GM23338 (cell line): ENCODE data around the gene EPHB2. TPM values are rescaled to one million over a fixed set of nuclear protein-coding genes. Genes with fewer than 3 reads are reported as not detected.
A peak's percentile ranks its signal among the peaks of the same experiment; 100 is the strongest.

Source experiments
- ATAC-seq: fragments of 200-7000 bp; cut with Tn5 transposase; 3 replicates; pipeline ENCODE4 v1.9.1; 2020
- DNase-seq: peaks from one replicate; pipeline ENCODE4 v3.0.0-alpha.2; 2015; ENCODE audit warnings: low spot score
- H2AFZ ChIP-seq: fragments of 200-600 bp; sonication (generic); 2 replicates; pipeline ENCODE4 v1.8.0; 2016; ENCODE audit warnings: antibody characterized with exemption, mild to moderate bottlenecking, moderate library complexity
- H3F3A ChIP-seq: fragments of 200-600 bp; sonication (generic); replicated peaks from 2 replicates; pipeline ENCODE4 v1.8.0; 2017; ENCODE audit warnings: antibody characterized with exemption, mixed run types, low read depth
- H3K27ac ChIP-seq: fragments of 200-600 bp; sonication (generic); 2 replicates; pipeline ENCODE4 v1.6.1; 2016; ENCODE audit warnings: low read depth
- H3K27me3 ChIP-seq: fragments of 200-600 bp; sonication (generic); 2 replicates; pipeline ENCODE4 v1.8.0; 2016; ENCODE audit warnings: mild to moderate bottlenecking, mixed run types, moderate library complexity; ENCODE audit not compliant: insufficient read depth
- H3K36me3 ChIP-seq: fragments of 200-600 bp; sonication (generic); 2 replicates; pipeline ENCODE4 v1.8.0; 2016; ENCODE audit warnings: mild to moderate bottlenecking; ENCODE audit not compliant: insufficient read depth
- H3K4me1 ChIP-seq: fragments of 200-600 bp; sonication (generic); 2 replicates; pipeline ENCODE4 v1.8.0; 2016; ENCODE audit warnings: mild to moderate bottlenecking, moderate library complexity; ENCODE audit not compliant: insufficient read depth
- H3K4me2 ChIP-seq: fragments of 200-600 bp; sonication (generic); 2 replicates; pipeline ENCODE4 v1.7.1; 2017; ENCODE audit warnings: mixed run types
- H3K4me3 ChIP-seq: fragments of 200-600 bp; sonication (generic); 2 replicates; pipeline ENCODE4 v1.6.1; 2016; ENCODE audit warnings: mixed run types
- H3K79me2 ChIP-seq: fragments of 200-600 bp; sonication (generic); replicated peaks from 2 replicates; pipeline ENCODE4 v1.8.0; 2017; ENCODE audit warnings: mild to moderate bottlenecking; ENCODE audit not compliant: insufficient read depth
- H3K9me2 ChIP-seq: fragments of 200-600 bp; sonication (generic); 2 replicates; pipeline ENCODE4 v1.8.0; 2017; ENCODE audit not compliant: insufficient read depth
- H4K20me1 ChIP-seq: fragments of 200-600 bp; sonication (generic); replicated peaks from 2 replicates; pipeline ENCODE4 v1.8.0; 2017; ENCODE audit warnings: mild to moderate bottlenecking; ENCODE audit not compliant: insufficient read depth
- H3K27ac Mint-ChIP-seq: 2 replicates; pipeline ENCODE4 v1.8.0; 2020; ENCODE audit warnings: inconsistent platforms, mild to moderate bottlenecking, moderate library complexity, mixed read lengths
- H3K27me3 Mint-ChIP-seq: 3 replicates; pipeline ENCODE4 v1.8.0; 2022; ENCODE audit warnings: low read depth, mild to moderate bottlenecking, moderate library complexity, mixed read lengths, inconsistent platforms; ENCODE audit not compliant: insufficient read depth, poor library complexity
- H3K36me3 Mint-ChIP-seq: 3 replicates; pipeline ENCODE4 v1.8.0; 2021; ENCODE audit warnings: low read depth, mild to moderate bottlenecking, inconsistent platforms, moderate library complexity, mixed read lengths
- H3K4me1 Mint-ChIP-seq: 3 replicates; pipeline ENCODE4 v1.8.0; 2020; ENCODE audit warnings: mild to moderate bottlenecking, inconsistent platforms, mixed read lengths
- H3K4me3 Mint-ChIP-seq: 3 replicates; pipeline ENCODE4 v1.8.0; 2021; ENCODE audit warnings: moderate library complexity, mild to moderate bottlenecking, inconsistent platforms, mixed read lengths
- H3K9me3 Mint-ChIP-seq: 3 replicates; pipeline ENCODE4 v1.8.0; 2020; ENCODE audit warnings: moderate library complexity, mild to moderate bottlenecking, inconsistent platforms, mixed read lengths
- CREB1 ChIP-seq: fragments of 250-450 bp; sonication (Bioruptor Pico); IDR thresholded peaks from 2 replicates; pipeline ENCODE4 v1.5.0; 2020; ENCODE audit warnings: low read depth, mild to moderate bottlenecking, moderate library complexity
- CTCF ChIP-seq, 2 experiments: fragments of 200-600 bp in 1 of 2; sonication (generic) in 1 of 2; conservative IDR thresholded peaks; 2 replicates each; pipeline versions ENCODE4 v1.5.1 to v1.6.1; 2016 to 2017; ENCODE audit warnings: antibody characterized with exemption in 2 of 2, low read depth in 2 of 2, mild to moderate bottlenecking in 2 of 2, moderate library complexity in 1 of 2
- ETS1 ChIP-seq: IDR thresholded peaks from 2 replicates; pipeline ENCODE4 v1.6.1; 2016; ENCODE audit warnings: antibody characterized with exemption
- EZH2 ChIP-seq: fragments of 200-600 bp; sonication (generic); IDR thresholded peaks from one replicate; pipeline ENCODE4 v1.8.0; 2017; ENCODE audit warnings: antibody characterized with exemption, mild to moderate bottlenecking, low read depth; ENCODE audit not compliant: unreplicated experiment
- EZH2phosphoT487 ChIP-seq: fragments of 200-600 bp; sonication (generic); IDR thresholded peaks from one replicate; pipeline ENCODE4 v1.8.1; 2018; ENCODE audit warnings: antibody characterized with exemption; ENCODE audit not compliant: unreplicated experiment
- JUNB ChIP-seq: IDR thresholded peaks from one replicate; pipeline ENCODE4 v1.6.1; 2016; ENCODE audit warnings: antibody characterized with exemption; ENCODE audit not compliant: unreplicated experiment
- NANOG ChIP-seq: IDR thresholded peaks from 2 replicates; pipeline ENCODE4 v1.6.1; 2016; ENCODE audit warnings: antibody characterized with exemption, borderline replicate concordance
- POLR2AphosphoS5 ChIP-seq: IDR thresholded peaks from 2 replicates; pipeline ENCODE4 v1.6.1; 2016; ENCODE audit warnings: antibody characterized with exemption, low read depth
- REST ChIP-seq: IDR thresholded peaks from one replicate; pipeline ENCODE4 v1.6.1; 2018; ENCODE audit warnings: antibody characterized with exemption; ENCODE audit not compliant: unreplicated experiment
- STAT1 ChIP-seq: IDR thresholded peaks from one replicate; pipeline ENCODE4 v1.6.1; 2016; ENCODE audit warnings: antibody characterized with exemption; ENCODE audit not compliant: unreplicated experiment
- ZNF114 ChIP-seq: fragments of 250-450 bp; sonication (Bioruptor Pico); IDR thresholded peaks from 2 replicates; pipeline ENCODE4 v1.5.0; 2020; ENCODE audit warnings: mild to moderate bottlenecking, moderate library complexity
- ZNF331 ChIP-seq: fragments of 250-450 bp; sonication (Bioruptor Pico); IDR thresholded peaks from 2 replicates; pipeline ENCODE4 v1.5.0; 2020; ENCODE audit warnings: low read depth, mild to moderate bottlenecking, moderate library complexity
- ZNF462 ChIP-seq: fragments of 250-450 bp; sonication (Bioruptor Pico); IDR thresholded peaks from 2 replicates; pipeline ENCODE4 v1.5.0; 2020; ENCODE audit warnings: mild to moderate bottlenecking, moderate library complexity
- polyA plus RNA-seq: library from polyadenylated mRNA; unstranded; fragments of >200 nt; fragmentation: Nextera tagmentation; extraction: Ambion mirVana; gene quantifications from 2 replicates; pipeline ENCODE4 v1.2.1, GENCODE V29; 2016
- total RNA-seq: library from RNA; depleted of rRNA; stranded (reverse); fragments of >200 nt; shearing (Covaris generic); gene quantifications from 2 replicates; pipeline ENCODE4 v1.2.3, GENCODE V29; 2014

The EPHB2 gene
- total and polyA plus RNA-seq, 2 experiments from 2014 or later = 4.1 to 20.1 TPM

- H3K4me3 ChIP-seq = no peak overlapping the region
- H3K27me3 Mint-ChIP-seq = peaks cover 3% of the 10 kb centered on the region
- no peak overlapping the region for H3K27ac ChIP-seq
- H3K4me2 ChIP-seq = no peak overlapping the region
- H3K36me3 Mint-ChIP-seq = no peaks in the 10 kb centered on the region
- no peak overlapping the region for H3K4me3 Mint-ChIP-seq
- DNase-seq = no peak
- H3K4me1 Mint-ChIP-seq = no peaks in the 10 kb centered on the region
- ATAC-seq = no peak
- H3K4me1 ChIP-seq = no peaks in the 10 kb centered on the region
- TF ChIP-seq STAT1 = no peak
- no peak for TF ChIP-seq REST
- no peak for TF ChIP-seq CREB1 (CRISPR knock-in tag)
- no peak for TF ChIP-seq ETS1
- no peak for TF ChIP-seq NANOG
- TF ChIP-seq ZNF114 (CRISPR knock-in tag) = no peak
- no peak for TF ChIP-seq EZH2phosphoT487
- no peak for TF ChIP-seq ZNF331 (CRISPR knock-in tag)
- TF ChIP-seq CTCF (conservative IDR thresholded peaks at IDR 0.05; ENCODE audit: low read depth in 2 of 2) = no peak
- no peak for TF ChIP-seq POLR2AphosphoS5
- TF ChIP-seq JUNB = no peak
- no peak for TF ChIP-seq ZNF462 (CRISPR knock-in tag)
- no peak for TF ChIP-seq EZH2
- H3K36me3 ChIP-seq = no peaks in the 10 kb centered on the region
- no peaks in the 10 kb centered on the region for H3K9me2 ChIP-seq
- no peaks in the 10 kb centered on the region for H3K79me2 ChIP-seq
- peak overlapping the region; percentile 6; the same call in 1 of the 2 replicates for H3K27ac Mint-ChIP-seq
- H4K20me1 ChIP-seq = no peaks in the 10 kb centered on the region
- H3K27me3 ChIP-seq = no peaks in the 10 kb centered on the region
- no peaks in the 10 kb centered on the region for H3F3A ChIP-seq
- no peak overlapping the region for H2AFZ ChIP-seq
- no peaks in the 10 kb centered on the region for H3K9me3 Mint-ChIP-seq
Measured at GRCh38 chr1:22886211-22886610, 175.6 kb downstream of the EPHB2 start.
